ENCODE results near the gene TPX2.

Gene TPX2

DNA sequence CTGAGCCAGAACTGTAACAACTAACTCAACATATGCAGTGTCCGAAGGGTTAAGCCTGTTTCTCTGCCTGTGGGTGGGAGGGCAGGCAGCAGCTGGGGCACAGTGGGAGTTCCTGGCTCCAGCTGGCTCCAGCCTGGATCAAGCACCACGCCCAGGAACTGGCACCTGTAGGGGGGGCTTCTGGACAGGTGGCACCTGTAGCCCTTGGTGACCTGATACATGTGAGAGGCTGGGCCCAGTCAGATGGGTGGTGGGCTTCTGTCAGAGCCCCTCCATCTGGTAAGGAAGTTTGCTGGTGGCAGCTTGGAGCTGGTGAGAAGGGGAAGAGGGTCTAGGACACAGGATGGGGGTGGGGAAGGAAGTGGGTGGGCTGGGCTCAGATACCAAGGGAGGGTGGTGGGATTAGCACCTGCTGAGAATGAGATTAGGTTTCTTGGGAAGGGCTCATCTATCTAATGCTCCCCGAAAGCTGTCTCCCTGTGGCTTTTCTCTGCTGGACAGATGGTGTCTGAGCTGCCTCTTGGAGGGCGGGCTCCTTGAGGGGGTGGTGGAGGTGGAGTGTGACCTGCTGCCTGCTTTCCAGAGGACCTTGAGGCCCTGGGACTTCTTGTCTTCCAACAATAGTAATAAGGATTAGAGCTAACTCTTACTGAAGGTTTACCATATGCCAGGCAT, 45.0 kb upstream of the TPX2 start:
- CTCF ChIA-PET: interaction anchor here (1.3 to 3.3 kb wide), 3 partner anchors 29 to 81 kb away, joined by 4 to 23 read pairs (median 6); partner anchors contain the start of gene BCL2L1
- no peak overlapping the region for H3K27ac ChIP-seq (ENCODE audit: extremely low read depth, low read depth, low read length)
- peaks cover 17% of the 10 kb centered on the region for H3K4me1 ChIP-seq (ENCODE audit: control insufficient read depth, insufficient read depth, low read length)
- no peak overlapping the region for H3K4me3 ChIP-seq (ENCODE audit: low read depth, low read length)
- no peaks in the 10 kb centered on the region for H3K9me3 ChIP-seq (ENCODE audit: control insufficient read depth, insufficient read depth, low read depth, low read length)
- H3K36me3 ChIP-seq (ENCODE audit: control insufficient read depth in 2 of 2, insufficient read depth in 1 of 2, low read length in 2 of 2): no peaks in the 10 kb centered on the region; a peak in 1 of 3 replicates
- POLR2A ChIA-PET: interaction anchor here (1.0 kb wide), 1 partner anchor 30 kb away, joined by 3 read pairs; no protein-coding TSS in a partner anchor
- TF ChIP-seq ZNF223 (tag by site-specific recombination; IDR thresholded peaks at IDR 0.05): no peak
- no peak for TF ChIP-seq ZNF747 (tag by site-specific recombination; IDR thresholded peaks at IDR 0.05)
- TF ChIP-seq, protein P1, sequence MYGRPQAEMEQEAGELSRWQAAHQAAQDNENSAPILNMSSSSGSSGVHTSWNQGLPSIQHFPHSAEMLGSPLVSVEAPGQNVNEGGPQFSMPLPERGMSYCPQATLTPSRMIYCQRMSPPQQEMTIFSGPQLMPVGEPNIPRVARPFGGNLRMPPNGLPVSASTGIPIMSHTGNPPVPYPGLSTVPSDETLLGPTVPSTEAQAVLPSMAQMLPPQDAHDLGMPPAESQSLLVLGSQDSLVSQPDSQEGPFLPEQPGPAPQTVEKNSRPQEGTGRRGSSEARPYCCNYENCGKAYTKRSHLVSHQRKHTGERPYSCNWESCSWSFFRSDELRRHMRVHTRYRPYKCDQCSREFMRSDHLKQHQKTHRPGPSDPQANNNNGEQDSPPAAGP (tag by site-specific recombination; IDR thresholded peaks at IDR 0.05): peak; percentile 80
- no peak for TF ChIP-seq ZNF324 (tag by site-specific recombination; IDR thresholded peaks at IDR 0.05)
- TF ChIP-seq, protein P2, sequence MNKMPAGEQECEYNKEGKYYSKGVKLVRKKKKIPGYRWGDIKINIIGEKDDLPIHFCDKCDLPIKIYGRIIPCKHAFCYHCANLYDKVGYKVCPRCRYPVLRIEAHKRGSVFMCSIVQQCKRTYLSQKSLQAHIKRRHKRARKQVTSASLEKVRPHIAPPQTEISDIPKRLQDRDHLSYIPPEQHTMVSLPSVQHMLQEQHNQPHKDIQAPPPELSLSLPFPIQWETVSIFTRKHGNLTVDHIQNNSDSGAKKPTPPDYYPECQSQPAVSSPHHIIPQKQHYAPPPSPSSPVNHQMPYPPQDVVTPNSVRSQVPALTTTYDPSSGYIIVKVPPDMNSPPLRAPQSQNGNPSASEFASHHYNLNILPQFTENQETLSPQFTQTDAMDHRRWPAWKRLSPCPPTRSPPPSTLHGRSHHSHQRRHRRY (tag by site-specific recombination; IDR thresholded peaks at IDR 0.05): no peak
- TF ChIP-seq, protein P3, sequence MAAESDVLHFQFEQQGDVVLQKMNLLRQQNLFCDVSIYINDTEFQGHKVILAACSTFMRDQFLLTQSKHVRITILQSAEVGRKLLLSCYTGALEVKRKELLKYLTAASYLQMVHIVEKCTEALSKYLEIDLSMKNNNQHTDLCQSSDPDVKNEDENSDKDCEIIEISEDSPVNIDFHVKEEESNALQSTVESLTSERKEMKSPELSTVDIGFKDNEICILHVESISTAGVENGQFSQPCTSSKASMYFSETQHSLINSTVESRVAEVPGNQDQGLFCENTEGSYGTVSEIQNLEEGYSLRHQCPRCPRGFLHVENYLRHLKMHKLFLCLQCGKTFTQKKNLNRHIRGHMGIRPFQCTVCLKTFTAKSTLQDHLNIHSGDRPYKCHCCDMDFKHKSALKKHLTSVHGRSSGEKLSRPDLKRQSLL (tag by site-specific recombination; IDR thresholded peaks at IDR 0.05): peak; percentile 57; the same call in 1 of the 2 replicates
- TF ChIP-seq ZIC2 (tag by site-specific recombination; IDR thresholded peaks at IDR 0.05): peak; percentile 95
- TF ChIP-seq ZEB2 (tag by site-specific recombination; IDR thresholded peaks at IDR 0.05): 0 out of 2 replicates have a peak, but pooled peaks have one; percentile 27
- peak; percentile 88 for TF ChIP-seq SCRT1 (tag by site-specific recombination; IDR thresholded peaks at IDR 0.05; ENCODE audit: borderline replicate concordance)
- TF ChIP-seq GLI2 (tag by site-specific recombination; IDR thresholded peaks at IDR 0.05; ENCODE audit: borderline replicate concordance, low read depth): no peak
- TF ChIP-seq GLIS2 (tag by site-specific recombination; IDR thresholded peaks at IDR 0.05): 0 out of 2 replicates have a peak, but pooled peaks have one; percentile 27
- TF ChIP-seq ZSCAN23 (tag by site-specific recombination; IDR thresholded peaks at IDR 0.05): no peak
- TF ChIP-seq ZNF354C (tag by site-specific recombination; IDR thresholded peaks at IDR 0.05; ENCODE audit: borderline replicate concordance, low read depth): no peak
- TF ChIP-seq ZNF366 (tag by site-specific recombination; conservative IDR thresholded peaks at IDR 0.05): no peak
- TF ChIP-seq KLF1 (tag by site-specific recombination; IDR thresholded peaks at IDR 0.05): peak; percentile 90
- no peak for TF ChIP-seq SP3 (tag by site-specific recombination; IDR thresholded peaks at IDR 0.05)
- no peak for TF ChIP-seq ZNF211 (tag by site-specific recombination; IDR thresholded peaks at IDR 0.05; ENCODE audit: low read depth)
- TF ChIP-seq, protein P4, sequence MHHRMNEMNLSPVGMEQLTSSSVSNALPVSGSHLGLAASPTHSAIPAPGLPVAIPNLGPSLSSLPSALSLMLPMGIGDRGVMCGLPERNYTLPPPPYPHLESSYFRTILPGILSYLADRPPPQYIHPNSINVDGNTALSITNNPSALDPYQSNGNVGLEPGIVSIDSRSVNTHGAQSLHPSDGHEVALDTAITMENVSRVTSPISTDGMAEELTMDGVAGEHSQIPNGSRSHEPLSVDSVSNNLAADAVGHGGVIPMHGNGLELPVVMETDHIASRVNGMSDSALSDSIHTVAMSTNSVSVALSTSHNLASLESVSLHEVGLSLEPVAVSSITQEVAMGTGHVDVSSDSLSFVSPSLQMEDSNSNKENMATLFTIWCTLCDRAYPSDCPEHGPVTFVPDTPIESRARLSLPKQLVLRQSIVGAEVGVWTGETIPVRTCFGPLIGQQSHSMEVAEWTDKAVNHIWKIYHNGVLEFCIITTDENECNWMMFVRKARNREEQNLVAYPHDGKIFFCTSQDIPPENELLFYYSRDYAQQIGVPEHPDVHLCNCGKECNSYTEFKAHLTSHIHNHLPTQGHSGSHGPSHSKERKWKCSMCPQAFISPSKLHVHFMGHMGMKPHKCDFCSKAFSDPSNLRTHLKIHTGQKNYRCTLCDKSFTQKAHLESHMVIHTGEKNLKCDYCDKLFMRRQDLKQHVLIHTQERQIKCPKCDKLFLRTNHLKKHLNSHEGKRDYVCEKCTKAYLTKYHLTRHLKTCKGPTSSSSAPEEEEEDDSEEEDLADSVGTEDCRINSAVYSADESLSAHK (tag by site-specific recombination; IDR thresholded peaks at IDR 0.05): no peak
- peak; percentile 90 for TF ChIP-seq ZFHX2 (tag by site-specific recombination; conservative IDR thresholded peaks at IDR 0.05)
- TF ChIP-seq MYNN (tag by site-specific recombination; IDR thresholded peaks at IDR 0.05; ENCODE audit: borderline replicate concordance): no peak
- no peak for TF ChIP-seq ZNF292 (tag by site-specific recombination; IDR thresholded peaks at IDR 0.05; ENCODE audit: borderline replicate concordance, low read depth)
- TF ChIP-seq GLIS1 (tag by site-specific recombination; IDR thresholded peaks at IDR 0.05): peak; percentile 37
- TF ChIP-seq ZBTB1 (tag by site-specific recombination; IDR thresholded peaks at IDR 0.05): no peak
- TF ChIP-seq EGR2 (tag by site-specific recombination; IDR thresholded peaks at IDR 0.05; ENCODE audit: low read depth): peak; percentile 88
- TF ChIP-seq ZNF707 (tag by site-specific recombination; IDR thresholded peaks at IDR 0.05): no peak
- peak; percentile 83 for TF ChIP-seq SCRT2 (tag by site-specific recombination; IDR thresholded peaks at IDR 0.05)
- no peak for TF ChIP-seq PRDM1 (tag by site-specific recombination; IDR thresholded peaks at IDR 0.05)
- no peak for TF ChIP-seq ZNF658 (tag by site-specific recombination; IDR thresholded peaks at IDR 0.05)
- TF ChIP-seq, protein P5, sequence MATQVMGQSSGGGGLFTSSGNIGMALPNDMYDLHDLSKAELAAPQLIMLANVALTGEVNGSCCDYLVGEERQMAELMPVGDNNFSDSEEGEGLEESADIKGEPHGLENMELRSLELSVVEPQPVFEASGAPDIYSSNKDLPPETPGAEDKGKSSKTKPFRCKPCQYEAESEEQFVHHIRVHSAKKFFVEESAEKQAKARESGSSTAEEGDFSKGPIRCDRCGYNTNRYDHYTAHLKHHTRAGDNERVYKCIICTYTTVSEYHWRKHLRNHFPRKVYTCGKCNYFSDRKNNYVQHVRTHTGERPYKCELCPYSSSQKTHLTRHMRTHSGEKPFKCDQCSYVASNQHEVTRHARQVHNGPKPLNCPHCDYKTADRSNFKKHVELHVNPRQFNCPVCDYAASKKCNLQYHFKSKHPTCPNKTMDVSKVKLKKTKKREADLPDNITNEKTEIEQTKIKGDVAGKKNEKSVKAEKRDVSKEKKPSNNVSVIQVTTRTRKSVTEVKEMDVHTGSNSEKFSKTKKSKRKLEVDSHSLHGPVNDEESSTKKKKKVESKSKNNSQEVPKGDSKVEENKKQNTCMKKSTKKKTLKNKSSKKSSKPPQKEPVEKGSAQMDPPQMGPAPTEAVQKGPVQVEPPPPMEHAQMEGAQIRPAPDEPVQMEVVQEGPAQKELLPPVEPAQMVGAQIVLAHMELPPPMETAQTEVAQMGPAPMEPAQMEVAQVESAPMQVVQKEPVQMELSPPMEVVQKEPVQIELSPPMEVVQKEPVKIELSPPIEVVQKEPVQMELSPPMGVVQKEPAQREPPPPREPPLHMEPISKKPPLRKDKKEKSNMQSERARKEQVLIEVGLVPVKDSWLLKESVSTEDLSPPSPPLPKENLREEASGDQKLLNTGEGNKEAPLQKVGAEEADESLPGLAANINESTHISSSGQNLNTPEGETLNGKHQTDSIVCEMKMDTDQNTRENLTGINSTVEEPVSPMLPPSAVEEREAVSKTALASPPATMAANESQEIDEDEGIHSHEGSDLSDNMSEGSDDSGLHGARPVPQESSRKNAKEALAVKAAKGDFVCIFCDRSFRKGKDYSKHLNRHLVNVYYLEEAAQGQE (tag by site-specific recombination; IDR thresholded peaks at IDR 0.05): no peak
- no peak for TF ChIP-seq ZNF391 (tag by site-specific recombination; IDR thresholded peaks at IDR 0.05; ENCODE audit: borderline replicate concordance, low read depth)
